ENCODE data around the gene EN1. TPM values are rescaled to one million over a fixed set of nuclear protein-coding genes. Genes with fewer than 3 reads are reported as not detected.

The EN1 gene
- total RNA-seq, 4 donors from 2014 or later = not detected

GRCh38 chr2:118803012-118803411 is 44.4 kb downstream of the EN1 start:
- intact Hi-C loops (cut with DNase I; ENCODE audit: low total_unique reads) = no loop called here

GRCh38 chr2:118801151-118801550 is 46.3 kb downstream of the EN1 start:
- Histone ChIP-seq H3K4me3 (no peak overlapping the region), H3K27ac (no peak overlapping the region), H3K4me1 (no peaks in the 10 kb centered on the region), H3K27me3 (no peaks in the 10 kb centered on the region), H3K36me3 (no peaks in the 10 kb centered on the region), H3K9me3 (no peaks in the 10 kb centered on the region)
- no peak for DNase-seq
- intact Hi-C loops (cut with DNase I; ENCODE audit: low total_unique reads) = no loop called here
- TF ChIP-seq POLR2A (IDR thresholded peaks at IDR 0.05) = no peak
- TF ChIP-seq CTCF (IDR thresholded peaks at IDR 0.05) = no peak

More at GRCh38 chr2:118803012-118803411, 44.4 kb downstream of the EN1 start:
- Histone ChIP-seq H3K36me3 (no peaks in the 10 kb centered on the region), H3K9me3 (no peaks in the 10 kb centered on the region), H3K27ac (no peak overlapping the region), H3K4me1 (no peaks in the 10 kb centered on the region), H3K27me3 (no peaks in the 10 kb centered on the region), H3K4me3 (no peak overlapping the region)
- TF ChIP-seq CTCF (IDR thresholded peaks at IDR 0.05) (no peak), POLR2A (IDR thresholded peaks at IDR 0.05) (no peak)
- no peak for DNase-seq

DNA sequence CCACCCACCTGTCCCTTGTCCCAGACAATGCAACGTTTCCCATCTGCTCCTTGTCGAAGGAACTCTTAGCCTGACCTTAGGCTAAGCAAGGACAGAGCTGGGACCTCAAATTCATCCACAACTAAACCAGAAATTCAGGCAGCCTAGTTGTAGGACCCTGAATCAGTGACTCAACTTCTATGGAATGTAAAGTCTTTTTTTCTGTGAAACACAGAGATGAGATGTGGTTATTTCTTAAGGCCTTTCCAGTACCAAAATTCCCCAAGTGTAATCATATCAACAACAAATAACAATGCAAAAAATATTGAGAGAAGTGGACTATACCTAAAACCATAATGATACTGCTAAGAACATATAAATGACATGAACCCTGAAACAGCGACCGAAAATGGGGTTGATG is 46.7 kb downstream of the EN1 start:
- no peak overlapping the region for H3K27ac ChIP-seq
- no peak overlapping the region for H3K4me3 ChIP-seq
- intact Hi-C loops (cut with DNase I; ENCODE audit: low total_unique reads) = no loop called here
- no peaks in the 10 kb centered on the region for H3K27me3 ChIP-seq
- TF ChIP-seq POLR2A (IDR thresholded peaks at IDR 0.05) (no peak), CTCF (IDR thresholded peaks at IDR 0.05) (no peak)
- no peaks in the 10 kb centered on the region for H3K4me1 ChIP-seq
- no peak for DNase-seq
- H3K36me3 ChIP-seq = no peaks in the 10 kb centered on the region
- H3K9me3 ChIP-seq = no peaks in the 10 kb centered on the region

DNA sequence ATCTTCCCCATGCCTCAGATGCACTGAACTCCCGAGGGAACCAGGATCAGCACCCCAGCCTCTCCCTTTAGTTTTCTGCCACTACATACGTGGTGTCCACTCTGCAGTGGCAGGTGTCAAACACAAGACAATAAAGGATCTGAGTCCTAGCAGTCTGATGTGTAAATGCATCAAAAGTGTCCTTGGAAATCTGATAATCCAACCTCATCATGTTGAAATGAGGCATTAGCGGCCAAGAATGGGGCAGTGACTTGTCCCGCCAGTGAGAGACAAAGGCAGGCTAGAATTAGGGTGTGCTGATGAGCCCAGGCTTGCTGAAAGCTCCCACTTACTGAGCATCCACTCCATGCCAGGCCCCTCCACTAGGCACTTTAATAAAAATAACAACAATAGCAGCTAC is 52.9 kb downstream of the EN1 start:
- no peak overlapping the region for H3K4me3 ChIP-seq
- TF ChIP-seq POLR2A (IDR thresholded peaks at IDR 0.05) = no peak
- no peak for TF ChIP-seq CTCF (IDR thresholded peaks at IDR 0.05)
- DNase-seq = no peak
- H3K9me3 ChIP-seq = no peaks in the 10 kb centered on the region
- H3K27ac ChIP-seq = no peak overlapping the region
- intact Hi-C loops (cut with DNase I; ENCODE audit: low total_unique reads) = no loop called here
- H3K36me3 ChIP-seq = no peaks in the 10 kb centered on the region
- no peaks in the 10 kb centered on the region for H3K27me3 ChIP-seq
- H3K4me1 ChIP-seq = no peaks in the 10 kb centered on the region

Other genes starting within 250 kb of the EN1 start
- 1 to 10 TPM in 2 of 4 donors, not detected in 2; 2.1 to 2.3 TPM for gene MARCO, start 94.5 kb upstream of the EN1 start, total RNA-seq